Measurements from ENCODE around the gene CD300E.

CD300E gene

DNA sequence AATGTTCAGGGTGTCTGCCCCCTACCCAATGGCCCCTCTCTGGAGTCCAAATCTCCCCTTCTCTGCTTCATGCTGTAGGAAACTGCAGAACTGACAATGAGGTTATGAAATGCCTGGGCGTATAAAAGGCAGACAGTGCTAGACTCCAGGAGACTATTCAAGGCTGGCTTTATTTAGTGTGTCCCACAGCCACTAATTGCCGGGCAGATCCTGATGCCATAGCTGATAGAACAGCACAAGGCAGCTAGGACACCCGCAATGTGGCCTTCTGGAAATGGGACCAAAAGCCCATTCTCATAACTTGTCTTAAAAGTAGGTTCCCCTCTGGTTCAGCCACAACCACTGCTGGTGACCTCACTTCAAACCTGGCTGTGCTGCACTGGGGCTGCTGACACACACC is 28.5 kb upstream of the CD300E start:
- TF ChIP-seq, protein P1, sequence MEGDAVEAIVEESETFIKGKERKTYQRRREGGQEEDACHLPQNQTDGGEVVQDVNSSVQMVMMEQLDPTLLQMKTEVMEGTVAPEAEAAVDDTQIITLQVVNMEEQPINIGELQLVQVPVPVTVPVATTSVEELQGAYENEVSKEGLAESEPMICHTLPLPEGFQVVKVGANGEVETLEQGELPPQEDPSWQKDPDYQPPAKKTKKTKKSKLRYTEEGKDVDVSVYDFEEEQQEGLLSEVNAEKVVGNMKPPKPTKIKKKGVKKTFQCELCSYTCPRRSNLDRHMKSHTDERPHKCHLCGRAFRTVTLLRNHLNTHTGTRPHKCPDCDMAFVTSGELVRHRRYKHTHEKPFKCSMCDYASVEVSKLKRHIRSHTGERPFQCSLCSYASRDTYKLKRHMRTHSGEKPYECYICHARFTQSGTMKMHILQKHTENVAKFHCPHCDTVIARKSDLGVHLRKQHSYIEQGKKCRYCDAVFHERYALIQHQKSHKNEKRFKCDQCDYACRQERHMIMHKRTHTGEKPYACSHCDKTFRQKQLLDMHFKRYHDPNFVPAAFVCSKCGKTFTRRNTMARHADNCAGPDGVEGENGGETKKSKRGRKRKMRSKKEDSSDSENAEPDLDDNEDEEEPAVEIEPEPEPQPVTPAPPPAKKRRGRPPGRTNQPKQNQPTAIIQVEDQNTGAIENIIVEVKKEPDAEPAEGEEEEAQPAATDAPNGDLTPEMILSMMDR (IDR thresholded peaks at IDR 0.05; ENCODE audit: low read depth, low read length): no peak
- DNase-seq (ENCODE audit: low read depth in 2 of 2): no peak
- H3K4me3 ChIP-seq (replicated peaks in 1 of 2; ENCODE audit: low read depth in 2 of 2, low read length in 2 of 2): no peak overlapping the region

DNA sequence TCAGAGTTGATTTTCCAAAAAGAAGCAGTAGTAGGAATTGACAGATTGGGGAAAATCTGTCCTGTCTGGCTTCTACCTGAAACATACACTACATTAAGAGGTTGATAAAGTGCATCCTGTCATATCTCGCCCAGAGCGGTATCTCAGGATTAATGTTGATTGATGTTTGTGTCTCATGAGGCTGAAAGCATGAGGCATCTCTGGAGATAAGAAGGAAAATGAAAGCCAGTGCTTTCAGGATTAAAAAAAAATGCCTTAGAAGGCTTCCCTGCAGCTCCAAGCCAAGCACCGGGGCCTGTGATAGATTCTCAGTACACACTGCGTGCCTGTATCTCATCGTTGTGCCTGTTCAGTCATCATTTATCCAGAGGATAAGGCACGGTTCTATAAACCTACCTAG is 26.4 kb upstream of the CD300E start:
- no peak overlapping the region for H3K4me3 ChIP-seq (replicated peaks in 1 of 2; ENCODE audit: low read depth in 2 of 2, low read length in 2 of 2)
- TF ChIP-seq, protein P1 (IDR thresholded peaks at IDR 0.05; ENCODE audit: low read depth, low read length): no peak
- DNase-seq (ENCODE audit: low read depth in 2 of 2): no peak

DNA sequence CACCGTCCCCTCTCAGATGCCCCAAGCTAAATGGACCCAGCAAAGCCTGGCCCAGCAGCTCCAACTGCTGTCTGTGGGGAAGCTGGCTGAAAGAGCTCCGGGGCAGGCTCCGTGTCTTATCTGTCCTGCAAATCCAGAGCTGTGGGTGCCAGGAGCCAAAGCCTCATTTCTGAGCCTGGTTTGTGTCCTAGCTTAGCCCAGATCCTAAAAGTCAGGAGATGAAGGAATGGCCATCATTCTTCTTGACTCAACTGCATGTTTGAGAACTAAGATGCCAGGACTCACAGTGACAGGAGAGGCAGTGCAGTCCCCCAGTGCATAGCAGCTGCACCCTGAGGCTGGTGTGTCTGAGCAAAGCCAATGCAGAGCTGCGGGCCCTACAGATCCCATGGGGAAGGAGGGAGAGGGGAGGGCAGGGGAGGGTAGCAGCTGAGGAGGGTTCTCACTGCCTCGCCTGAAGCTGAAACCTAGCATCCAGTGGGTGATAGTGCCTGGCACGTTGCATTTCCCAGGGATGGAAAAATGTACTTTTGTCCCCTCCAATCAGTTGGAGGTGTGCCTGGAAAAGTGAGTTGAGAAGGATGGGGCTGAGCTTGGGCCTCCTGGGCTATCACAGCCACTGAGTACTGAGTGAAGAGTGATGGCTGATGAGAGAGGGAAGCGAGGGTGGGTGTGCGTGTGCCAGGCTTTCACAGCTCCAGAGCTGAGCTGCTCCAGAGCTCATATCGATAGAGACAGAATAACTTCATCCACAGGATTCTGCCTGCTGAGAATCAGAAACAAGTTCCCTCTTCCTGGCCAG is 24.5 kb upstream of the CD300E start:
- TF ChIP-seq, protein P1 (IDR thresholded peaks at IDR 0.05; ENCODE audit: low read depth, low read length): no peak
- no peak overlapping the region for H3K4me3 ChIP-seq (replicated peaks in 1 of 2; ENCODE audit: low read depth in 2 of 2, low read length in 2 of 2)
- DNase-seq (ENCODE audit: low read depth in 2 of 2): no peak

DNA sequence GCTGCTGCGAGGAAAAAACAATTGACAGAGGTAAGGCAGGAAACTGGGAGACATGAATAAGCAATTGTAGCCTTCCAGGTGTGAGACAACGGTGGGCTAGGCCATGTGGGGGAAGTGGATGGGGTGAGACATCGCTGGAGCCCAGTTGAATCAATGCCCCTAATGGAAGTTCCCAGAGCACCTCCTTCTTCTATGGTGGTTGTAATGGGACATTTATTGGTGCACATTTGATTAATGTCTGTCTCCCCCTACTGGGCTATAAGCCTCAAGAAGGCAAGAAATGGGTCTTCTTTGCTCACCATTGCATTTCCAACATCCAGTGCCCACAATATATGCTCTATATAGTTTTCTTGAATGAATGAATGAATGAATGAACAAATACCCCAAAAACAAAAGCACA is 22.7 kb upstream of the CD300E start:
- H3K4me3 ChIP-seq (replicated peaks in 1 of 2; ENCODE audit: low read depth in 2 of 2, low read length in 2 of 2): no peak overlapping the region
- DNase-seq (ENCODE audit: low read depth in 2 of 2): peak; percentile 3 to 5
- TF ChIP-seq, protein P1 (IDR thresholded peaks at IDR 0.05; ENCODE audit: low read depth, low read length): no peak

DNA sequence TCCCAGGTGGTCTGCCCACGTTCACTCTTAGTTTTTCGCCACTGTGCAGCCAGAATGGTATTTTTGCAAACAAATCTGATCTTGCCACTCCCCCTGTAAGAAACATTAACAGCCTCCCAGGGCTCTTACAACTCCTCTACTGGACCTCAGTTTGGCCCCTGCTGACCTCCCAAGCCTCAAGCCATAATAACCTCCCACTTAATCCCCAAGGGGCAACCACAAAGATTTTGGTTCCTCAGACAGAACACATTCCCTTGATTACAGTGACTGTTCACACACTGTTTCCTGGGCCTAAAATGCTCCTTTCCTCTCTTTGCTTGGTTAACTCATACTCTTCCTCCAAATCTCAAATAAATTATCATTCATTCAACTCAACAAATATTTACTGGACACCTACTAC is 21.5 kb upstream of the CD300E start:
- TF ChIP-seq, protein P1 (IDR thresholded peaks at IDR 0.05; ENCODE audit: low read depth, low read length): no peak
- no peak overlapping the region for H3K4me3 ChIP-seq (replicated peaks in 1 of 2; ENCODE audit: low read depth in 2 of 2, low read length in 2 of 2)
- DNase-seq (ENCODE audit: low read depth in 2 of 2): no peak

DNA sequence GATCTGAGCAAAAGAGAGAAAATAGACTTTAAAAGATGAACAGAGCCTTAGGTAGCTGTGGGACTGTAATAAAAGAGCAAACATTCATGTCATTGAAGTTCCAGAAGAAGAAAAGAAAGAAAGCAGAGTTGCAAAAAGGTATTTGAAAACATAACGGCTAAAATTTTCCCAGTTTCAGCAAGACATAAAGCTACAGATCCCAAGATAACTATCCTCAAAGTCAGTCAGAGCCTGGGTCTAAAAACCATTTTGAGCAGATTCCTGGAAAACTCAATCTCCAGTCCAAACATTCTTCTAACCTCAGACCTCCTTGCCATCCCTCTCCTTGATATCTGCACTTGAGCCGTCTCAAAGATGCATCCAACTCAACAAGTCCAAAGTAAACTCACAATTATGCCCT is 20.9 kb upstream of the CD300E start:
- H3K4me3 ChIP-seq (replicated peaks in 1 of 2; ENCODE audit: low read depth in 2 of 2, low read length in 2 of 2): no peak overlapping the region
- TF ChIP-seq, protein P1 (IDR thresholded peaks at IDR 0.05; ENCODE audit: low read depth, low read length): no peak
- DNase-seq (ENCODE audit: low read depth in 2 of 2): no peak

DNA sequence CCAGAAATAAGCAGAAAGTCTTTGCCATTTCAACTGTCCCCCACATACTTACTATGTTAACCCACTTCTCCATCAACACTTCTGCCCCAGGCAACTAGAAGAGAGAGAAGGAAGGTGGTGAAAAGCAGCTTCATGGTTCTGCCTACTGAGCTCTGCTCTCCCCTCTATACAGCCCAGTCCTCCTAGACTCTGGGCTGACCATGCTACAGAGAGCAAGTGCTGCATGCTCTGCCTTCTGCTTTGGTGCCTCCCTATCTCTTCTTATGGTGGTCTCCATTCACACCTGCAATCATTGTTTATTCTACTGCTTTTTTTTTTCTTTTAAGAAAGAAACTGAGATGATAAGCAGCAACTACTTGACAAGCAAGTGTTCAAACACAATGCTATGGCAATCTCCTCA is 20.3 kb upstream of the CD300E start:
- DNase-seq (ENCODE audit: low read depth in 2 of 2): no peak
- TF ChIP-seq, protein P1 (IDR thresholded peaks at IDR 0.05; ENCODE audit: low read depth, low read length): no peak
- H3K4me3 ChIP-seq (replicated peaks in 1 of 2; ENCODE audit: low read depth in 2 of 2, low read length in 2 of 2): no peak overlapping the region
